Inferior parietal cortex (tissue), 1 donor: ENCODE data around the gene CDC42.

Experiments
- DNase-seq: peaks from one replicate; pipeline ENCODE4 v3.0.0-alpha.2; 2016; ENCODE audit errors: extremely low spot score

Gene CDC42

DNA sequence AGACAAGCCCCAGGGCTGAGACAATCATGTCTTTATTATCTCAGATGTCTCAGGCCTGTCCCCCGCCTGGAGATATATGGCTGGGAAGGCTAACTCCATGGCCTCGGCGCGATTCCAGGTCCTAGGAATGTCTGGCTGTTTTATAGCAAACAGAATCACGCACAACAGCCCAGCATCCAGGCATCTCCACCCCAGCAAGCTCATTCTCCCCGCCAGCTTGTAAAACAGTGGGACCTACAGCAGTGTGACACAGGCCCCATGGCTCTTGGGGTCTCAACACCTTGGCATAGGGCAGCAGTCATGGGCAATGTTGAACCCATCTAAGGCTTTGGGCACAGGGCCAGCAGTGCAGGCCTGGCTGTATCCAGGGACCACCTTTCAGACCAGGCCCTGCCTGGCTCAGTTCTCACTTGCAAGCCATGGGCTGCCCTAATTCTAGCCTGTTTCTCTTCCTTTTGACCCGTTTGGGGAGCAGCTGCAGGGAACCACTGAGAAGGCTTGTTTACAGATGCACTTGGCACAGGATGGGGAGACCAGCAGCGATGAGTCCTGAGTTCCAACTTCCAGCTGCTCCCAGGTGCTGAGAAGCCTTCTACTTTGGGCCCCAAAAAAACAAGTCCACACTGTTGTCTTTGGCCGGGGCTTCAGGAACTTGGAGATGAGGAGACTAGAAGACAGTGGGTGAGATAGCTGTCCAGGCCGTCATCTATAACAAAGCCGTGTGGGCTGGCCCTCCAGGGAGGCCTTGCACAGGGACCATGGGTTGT lies 56.0 kb downstream of the CDC42 start:
- DNase-seq, result no peak

DNA sequence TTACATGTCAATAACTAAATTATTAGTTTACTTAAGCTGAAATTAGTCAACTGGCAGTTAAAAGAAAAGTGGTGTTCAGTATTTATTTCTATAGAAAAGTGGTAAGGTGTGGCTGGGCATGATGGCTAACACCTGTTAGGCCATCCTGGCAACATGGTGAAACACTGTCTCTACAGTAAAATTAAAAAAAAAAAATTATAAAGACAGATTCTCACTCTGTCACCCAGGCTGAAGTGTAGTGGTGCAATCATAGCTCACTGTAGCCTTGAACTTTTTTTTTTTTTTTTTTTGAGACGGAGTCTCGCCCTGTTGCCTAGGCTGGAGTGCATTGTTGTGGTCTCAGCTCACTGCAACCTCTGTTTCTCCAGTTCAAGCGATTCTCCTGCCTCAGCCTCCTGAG lies 57.5 kb downstream of the CDC42 start:
- DNase-seq, result no peak

DNA sequence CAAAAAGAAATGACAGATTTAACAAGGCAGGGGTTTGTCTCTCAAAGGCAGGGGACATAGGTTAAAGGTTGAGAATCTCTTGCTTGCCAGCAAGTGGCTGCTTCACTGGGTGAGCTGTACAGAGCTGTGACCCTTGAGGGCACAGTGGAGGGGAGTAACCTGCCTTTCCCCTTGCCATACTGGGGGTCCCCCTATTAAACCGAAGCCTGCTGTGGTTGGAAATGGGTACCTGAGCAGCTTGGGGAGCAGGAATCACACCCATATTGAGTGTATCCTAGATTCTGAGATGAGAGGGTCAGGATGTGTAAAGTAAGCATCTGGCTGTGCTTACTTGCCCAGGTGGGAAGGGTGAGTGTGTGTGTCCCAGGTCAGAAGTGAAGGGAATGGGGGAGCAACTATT lies 58.6 kb downstream of the CDC42 start:
- DNase-seq, result no peak

DNA sequence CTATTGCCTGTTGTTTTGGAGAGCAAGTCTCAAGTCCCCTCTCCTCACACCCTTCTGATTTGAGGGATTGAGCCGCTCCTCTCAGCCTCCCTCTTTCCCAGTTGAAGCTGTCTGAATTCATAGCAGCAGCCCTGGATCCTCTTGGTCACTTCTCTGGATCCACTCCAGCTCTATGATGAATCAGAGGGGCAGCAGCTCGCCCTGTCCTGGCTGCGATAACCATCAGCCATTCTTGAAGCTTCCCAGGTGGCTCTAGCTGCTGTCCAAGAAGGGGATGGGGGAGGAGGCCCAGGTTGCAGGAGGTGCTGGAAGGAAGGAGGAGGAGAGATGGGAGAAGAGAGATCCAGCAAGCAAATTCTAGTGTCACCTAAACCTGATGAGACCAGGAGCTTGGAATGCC lies 59.1 kb downstream of the CDC42 start:
- DNase-seq, result no peak

DNA sequence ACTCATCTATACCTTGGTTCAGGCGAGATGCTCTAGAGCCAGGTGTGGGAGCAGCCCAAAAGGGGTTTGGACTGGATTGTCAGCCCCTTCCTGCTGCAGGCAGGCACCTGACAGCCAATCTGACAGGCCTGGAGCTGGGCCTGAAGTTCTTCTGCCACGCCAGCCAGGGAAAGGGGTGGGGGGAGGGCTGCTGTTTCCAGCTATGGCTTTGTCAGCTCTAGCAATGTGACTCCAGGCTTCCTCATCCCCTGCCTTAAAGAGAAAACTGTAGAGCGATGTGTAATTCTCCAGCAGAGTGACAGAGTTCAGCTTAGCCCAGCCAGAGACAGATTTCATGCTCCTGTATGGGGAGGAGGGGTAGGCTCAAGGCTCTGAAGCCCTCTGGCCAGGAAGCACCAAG lies 60.0 kb downstream of the CDC42 start:
- no peak for DNase-seq

DNA sequence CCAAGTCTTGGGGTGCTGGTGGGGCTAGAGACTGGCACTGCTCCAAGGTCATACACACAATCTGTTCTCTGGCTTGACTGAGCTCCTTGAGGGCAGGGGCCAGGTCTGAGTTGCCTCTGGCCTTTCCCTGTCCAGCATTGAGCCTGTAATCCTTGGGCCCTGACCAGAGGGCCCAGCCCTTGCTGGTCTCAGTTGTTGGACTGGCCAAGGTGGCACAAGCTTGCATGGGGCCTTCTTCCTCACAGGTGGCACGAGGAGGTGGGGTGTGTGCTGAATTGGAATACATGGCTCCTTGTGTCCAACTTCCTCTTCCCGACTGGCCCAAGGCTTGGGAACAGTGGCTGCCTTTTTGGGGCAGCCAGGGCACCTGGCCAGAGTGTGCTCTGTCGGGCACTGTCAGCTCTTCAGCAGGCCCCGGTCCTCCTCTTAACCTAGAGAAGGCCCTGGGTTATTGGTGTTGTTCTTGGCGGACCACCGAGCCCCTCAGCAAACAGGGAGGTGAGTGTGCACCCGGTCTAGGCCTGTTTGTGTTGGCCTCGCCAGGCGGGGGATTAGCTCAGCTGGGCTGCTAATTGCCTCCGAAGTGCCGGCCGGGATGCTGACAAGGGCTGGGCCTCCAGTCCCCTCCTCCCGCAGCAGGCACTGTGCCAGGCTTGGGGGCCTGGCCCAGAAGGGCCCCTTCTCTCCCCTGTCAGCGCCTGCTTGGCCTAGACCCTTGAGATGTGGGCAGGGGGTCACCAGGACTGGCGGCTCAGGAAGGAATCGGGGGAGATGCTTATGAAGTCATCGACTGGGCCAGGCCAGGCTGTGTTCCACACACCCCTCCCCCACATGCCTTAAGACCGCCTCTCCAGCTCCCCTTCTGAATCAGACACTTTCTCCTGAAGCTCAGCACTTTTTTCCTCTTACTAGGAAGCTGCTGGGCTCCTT lies 61.8 kb downstream of the CDC42 start:
- no peak for DNase-seq

DNA sequence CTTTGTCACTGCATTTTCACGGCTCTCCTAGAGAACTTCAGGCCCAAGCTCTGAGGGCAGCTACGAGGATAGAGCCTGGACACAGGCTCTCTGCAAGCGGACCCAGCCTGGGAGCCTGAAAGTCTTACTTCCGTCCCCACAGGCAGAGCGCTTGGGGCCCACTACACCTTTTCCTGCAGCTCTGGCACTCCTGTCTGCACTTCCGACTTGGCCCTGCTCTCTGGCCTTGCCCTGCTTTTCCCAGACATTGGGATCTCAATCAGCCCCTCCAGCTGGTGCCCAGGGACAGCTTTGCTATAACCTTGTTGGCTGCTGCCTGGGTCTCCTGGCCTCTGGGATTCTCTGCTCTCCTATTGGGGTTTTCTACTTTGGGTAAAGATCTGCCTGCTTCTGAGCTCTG lies 62.8 kb downstream of the CDC42 start:
- no peak for DNase-seq

DNA sequence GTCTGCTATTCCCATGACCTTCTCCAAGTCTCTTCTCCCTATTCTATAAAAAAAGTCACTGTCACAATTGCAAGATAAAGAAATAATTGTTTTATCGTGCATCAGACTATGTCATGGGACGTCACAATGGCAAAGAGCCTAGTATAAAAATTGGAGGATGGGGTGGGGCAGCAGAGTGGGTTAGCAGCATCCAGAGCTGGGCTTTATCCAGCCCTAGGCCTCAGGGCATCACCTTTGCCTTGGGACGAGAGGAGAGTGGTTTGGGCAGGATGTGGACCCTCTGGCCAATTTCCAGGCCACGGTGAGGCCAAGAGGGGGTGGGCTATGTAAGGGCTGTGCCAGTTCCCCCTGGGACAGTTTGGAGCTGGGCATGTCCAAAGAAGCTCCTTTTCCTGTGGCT lies 64.7 kb downstream of the CDC42 start:
- DNase-seq, result peak; percentile 57

DNA sequence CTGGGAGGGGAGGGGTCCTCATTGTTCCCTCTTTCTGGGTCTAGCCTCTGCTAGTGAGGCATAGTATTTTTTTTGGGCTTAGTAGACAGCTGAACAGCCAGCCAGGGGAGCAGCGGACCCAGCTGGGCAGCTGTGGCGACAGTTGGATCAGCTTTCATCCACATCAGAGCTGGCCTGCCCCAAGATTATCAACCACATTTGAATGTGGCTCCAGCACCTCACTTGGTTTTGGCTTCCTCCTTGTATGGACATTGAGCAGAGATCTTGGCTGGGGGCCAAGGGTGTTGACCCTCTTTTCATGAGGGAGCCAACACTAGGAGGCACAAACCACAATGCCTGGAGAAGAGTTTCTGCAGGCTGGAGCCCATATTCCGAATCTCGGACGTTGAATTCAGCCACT lies 65.3 kb downstream of the CDC42 start:
- DNase-seq, result no peak

DNA sequence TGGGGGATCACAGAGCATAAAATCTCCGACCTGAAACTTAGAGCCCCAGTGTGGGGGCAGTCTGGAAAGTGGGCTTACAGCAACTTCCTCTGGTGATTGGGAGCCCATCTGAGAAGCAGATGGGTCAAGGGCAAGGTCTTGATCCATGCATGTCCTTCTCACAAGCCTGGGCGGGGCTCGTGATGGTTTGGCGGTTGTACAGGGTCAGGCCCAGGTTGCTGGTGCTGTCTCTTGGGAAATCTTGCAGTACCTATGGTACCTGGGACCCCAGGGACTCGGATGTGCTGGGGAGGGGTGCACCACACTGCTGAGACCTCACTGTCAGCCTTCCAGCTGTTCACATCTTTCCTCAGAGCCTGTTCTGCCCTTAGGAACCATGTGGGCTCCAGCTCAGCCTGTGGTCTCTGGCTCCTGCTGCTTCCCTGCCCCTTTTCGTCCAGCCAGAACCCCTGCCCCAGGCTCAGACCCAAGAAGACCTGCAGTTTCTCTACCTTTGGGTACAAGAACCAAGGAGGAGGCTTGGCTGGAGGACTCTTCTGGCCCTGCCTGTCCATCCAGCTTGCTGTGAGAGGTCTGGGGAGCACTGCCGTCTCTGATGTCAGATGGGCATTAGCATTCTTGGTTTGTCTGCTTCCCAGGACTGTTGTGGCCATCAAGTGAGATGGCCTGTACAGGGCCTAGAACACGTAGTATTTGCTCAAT lies 65.9 kb downstream of the CDC42 start:
- no peak for DNase-seq

DNA sequence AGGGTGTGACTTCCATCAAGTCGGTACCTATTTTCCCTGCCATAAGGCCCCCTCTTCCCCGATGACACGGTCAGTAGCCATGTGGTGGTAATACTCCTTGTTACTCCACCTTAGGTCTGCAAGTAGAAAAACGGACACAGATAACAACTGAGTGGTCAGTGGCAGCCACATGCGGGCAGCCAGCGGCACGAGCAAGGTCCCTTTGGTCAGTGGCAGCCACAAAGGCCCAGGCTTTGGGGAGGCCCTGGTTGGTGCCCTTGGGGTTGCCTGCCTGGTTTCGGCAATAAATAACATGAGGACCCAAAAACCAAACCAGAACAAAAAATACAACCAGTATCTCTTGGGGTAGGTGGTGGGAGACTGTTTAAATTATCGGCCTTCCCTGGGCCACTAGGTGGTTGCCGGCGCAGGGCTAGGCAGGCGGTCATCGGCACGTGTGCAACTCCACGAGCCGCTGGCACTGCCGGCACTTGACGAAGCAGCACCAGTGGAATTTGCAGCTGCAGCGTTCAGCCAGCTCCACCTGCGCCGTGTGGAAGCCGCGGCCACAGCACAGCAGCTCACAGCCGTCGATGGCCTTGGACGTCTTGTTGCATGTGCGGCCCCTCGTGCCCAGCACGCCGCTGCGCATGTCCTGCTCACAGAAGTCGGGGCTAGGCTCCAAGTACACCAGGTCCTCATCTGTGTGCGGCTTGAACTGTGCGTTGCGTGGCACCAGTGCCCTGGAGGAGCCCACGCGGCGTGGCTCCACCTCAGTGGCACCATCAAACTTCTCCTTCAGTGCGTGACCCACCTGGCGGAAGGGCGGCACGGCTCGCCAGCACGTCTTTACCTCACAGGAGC lies 67.3 kb downstream of the CDC42 start:
- no peak for DNase-seq

DNA sequence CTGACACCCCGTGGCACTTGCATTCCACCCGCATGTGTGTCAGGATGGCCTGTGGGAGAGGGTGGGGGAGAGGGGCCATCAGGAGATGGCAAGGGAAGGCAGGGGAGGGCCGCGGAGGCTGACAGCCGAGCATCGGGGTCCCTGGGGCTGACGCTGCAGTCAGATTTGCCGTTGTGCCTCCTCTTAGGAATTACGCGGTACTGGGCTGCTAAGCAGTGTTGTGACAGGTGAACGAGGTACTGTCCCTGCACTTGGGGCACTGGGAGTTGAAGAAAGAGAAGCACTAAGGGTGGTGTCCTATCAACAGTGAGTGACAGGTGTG lies 67.9 kb downstream of the CDC42 start:
- DNase-seq, result no peak

DNA sequence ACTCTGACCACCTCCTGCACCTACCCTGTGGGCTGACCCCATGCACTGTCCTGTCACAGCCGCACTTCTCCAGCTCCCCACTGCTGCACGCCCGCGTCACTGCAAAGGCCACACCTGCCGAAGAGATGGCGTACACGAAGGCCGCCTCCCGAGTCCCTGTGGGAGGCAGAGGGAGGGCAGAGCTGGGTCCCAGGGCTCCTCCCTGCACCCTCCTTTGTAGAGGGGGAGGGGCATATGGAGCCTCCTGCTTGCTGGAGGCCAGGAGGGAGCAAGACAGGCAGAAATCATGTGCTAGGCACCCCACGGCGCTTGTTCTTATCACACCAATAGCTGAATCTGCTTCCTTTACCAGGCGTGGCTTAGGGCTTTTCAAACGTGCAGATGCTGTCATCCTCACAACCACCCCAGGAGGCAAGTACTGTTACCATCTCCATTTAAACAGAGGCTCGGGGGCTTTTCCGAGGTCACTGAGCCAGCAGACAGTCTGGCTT lies 69.0 kb downstream of the CDC42 start:
- peak; percentile 36 for DNase-seq

DNA sequence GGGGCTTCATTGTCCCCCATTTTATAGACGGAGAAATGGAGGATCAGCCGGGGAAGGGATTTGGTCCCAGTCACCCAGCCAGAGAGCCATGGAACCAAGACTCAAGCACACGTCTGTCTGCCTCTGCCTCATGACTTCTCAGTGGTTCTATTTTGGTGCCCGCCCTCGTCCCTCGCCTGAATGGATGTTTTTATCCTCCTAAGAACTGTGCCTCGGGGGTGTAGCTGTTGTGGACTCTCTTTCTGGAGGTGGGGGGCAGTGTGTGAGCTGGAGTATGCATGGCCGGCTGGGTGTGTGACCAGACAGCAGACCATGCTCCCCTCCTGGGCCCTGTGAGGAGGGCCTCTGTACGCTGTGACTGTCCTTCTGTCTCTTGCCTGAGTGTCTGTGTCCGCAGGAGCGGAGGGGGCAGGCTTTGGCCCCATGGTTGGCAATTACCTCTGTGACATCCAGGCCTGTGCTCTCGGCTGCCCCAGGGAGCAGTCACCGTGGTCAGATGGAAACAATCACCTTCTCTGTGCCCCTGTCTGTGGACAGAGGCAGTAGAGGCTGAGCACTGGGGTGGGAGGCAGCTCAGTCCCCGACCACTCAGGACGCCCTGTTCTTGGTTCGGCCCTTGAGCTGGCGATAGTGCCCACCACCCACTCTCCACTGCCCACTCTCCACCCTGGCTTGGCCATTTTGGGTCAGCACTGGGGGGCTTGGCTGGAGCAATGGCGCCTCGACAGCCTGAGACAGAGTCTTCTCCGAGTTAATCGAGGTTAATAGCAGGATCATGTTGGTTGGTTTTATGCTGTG lies 70.0 kb downstream of the CDC42 start:
- DNase-seq, result no peak

DNA sequence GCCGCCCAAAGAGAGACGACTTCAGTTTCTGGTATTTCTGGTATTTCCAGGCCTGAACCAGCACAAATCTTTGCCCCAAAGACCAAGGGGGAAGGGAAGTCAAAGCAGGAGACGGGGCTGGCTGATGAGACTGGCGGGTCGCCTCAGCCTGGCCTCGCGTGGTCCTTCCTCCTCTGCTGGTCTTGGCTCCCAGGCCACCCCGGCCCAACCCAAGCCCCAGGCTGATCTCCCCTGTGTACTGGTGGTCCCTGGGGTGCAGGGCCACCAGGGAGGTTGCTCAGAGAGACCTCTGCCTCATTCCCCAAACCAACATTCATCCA lies 70.5 kb downstream of the CDC42 start:
- DNase-seq, result no peak

DNA sequence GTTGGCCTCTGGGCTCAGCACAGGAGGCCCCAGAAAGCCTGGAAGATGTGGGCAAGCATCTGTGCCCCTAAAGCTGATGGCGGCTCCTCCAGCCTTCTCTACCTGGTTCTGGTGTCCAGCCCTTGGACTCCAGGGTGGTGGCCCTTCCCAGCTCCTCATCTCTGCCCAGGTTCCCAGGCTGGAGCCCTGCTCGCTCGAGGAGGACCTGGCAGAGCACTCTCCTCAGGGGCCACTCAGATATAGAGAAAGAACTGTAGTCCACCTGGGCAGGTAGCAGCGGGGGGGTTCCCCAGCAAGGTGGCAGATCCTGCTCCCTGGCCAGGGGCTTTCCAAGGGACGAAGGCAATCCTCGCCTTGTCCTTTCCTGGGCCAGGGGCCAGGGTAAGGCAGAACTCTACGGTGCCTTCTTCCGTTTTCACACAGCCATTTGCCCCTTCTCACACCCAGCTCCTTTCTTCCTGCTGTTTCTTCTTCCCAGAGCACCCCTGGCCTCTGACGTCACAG lies 71.4 kb downstream of the CDC42 start:
- no peak for DNase-seq

DNA sequence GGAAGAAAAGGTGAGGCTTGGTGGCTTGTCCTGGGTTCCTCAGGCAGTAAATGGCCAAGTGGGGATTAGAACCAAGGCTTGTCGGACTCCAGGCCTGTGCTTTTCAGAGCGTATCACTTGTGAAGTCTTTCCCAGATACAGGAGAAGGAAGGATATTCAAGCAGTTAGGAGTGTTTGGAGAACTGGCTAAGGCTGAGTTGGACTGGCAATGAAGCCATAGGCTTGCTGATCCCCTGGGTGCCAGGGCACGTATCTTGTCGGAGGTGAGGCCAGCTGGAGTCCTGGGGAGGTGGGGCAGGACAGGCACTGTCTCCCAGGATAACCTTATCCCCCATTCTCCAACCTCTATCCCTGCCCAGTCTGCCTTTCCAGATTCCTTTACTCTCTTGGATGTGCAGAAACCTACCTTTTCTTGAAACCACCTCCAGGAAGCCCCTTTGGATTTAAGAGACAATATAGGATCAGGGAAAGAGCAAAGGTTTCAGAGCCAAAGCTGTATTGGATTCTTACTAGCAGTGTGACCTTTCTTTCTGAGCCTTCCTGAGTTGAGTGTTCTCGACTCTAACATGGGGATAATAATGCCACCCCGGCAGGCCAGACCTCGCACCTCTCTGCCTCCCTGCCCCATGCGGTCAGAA lies 72.2 kb downstream of the CDC42 start:
- DNase-seq, result no peak

DNA sequence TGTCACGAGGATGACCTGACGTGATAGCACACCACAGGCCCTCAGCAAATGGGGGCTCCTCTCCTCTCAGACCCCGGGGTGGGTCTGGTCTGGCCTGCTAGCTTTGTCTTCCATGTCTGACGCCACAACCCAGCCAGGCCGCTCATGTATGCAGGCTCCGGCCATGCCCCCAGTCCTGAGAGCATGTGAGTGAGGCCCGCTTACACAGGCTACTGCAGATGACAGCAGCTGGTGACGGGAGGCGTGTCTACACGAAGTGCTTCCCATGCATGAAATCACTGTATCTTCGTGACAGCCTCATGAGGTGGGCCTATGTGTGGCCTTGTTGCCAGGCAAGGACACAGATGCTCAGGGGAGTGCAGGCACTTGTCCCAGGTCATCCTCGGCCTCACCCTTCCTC lies 74.0 kb downstream of the CDC42 start:
- no peak for DNase-seq

DNA sequence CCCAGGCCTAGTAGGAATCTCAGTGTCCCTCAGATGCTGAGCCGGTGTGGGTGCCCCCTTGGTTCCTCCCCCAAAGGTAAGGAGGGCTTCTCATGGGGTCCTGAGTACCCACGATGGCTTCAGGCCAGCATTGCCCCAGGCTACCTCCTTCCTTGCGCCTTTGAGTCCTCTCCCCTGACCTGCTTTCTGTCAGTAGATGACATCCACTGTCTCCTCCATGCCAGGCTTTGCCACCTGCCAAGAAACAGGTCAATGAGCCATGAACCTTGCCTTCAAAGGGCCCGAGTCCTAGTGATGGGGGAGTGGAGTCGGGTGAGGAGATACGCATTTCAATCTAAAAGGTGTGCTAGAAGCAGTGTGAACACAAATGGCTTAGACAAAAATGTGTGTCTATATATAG lies 74.7 kb downstream of the CDC42 start:
- no peak for DNase-seq

DNA sequence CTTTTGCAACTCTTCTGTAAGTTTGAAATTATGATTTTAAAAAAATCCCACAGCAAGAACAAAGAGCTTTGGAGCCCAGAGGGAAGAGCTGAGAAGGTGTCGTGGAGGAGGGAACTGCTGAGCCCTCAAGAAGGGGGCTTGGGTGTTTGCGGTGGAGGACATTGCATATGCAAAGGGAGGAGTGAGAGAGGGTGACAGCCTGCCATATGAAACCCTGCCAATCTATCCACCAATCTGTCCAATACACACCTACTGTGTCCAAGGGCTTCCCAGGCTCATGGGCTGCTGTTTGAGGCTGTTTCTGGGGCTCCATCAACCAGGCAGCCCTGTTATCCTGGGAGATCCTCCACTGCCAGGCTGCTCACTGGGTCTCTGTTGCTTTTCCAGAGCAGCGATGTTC lies 75.2 kb downstream of the CDC42 start:
- no peak for DNase-seq
